LNCAP (cell line): ENCODE results near the gene CORO1C.

Experiments used
- TF ChIP-seq, protein P1 (sequence below): fragments of 450-650 bp; IDR thresholded peaks from 2 replicates; pipeline ENCODE4 v1.5.1; 2017; ENCODE audit warnings: mild to moderate bottlenecking

CORO1C gene

DNA sequence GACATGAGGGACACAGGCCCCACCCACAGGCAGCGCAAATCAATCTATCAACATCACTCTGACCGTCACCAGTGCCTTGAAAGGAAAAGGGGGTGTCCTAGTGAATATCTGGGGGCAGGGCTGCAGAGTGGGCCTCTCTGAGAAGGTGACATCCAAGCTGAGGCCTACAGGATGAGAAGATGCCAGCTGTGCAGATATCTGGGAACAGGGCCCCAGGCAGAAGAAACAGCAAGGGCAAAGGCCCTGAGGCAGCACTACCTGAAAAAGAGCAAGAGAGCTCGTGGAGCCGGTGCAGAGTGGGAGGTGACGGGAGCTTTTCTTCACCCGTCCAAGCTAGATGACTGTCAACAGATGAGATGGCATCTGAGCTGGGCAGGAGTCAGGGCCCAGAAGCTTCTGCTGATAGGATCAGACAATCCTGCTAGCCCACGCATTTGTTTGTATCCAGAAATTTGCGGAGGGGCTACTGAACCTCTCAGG is 120.9 kb downstream of the CORO1C start:
- TF ChIP-seq, protein P1, sequence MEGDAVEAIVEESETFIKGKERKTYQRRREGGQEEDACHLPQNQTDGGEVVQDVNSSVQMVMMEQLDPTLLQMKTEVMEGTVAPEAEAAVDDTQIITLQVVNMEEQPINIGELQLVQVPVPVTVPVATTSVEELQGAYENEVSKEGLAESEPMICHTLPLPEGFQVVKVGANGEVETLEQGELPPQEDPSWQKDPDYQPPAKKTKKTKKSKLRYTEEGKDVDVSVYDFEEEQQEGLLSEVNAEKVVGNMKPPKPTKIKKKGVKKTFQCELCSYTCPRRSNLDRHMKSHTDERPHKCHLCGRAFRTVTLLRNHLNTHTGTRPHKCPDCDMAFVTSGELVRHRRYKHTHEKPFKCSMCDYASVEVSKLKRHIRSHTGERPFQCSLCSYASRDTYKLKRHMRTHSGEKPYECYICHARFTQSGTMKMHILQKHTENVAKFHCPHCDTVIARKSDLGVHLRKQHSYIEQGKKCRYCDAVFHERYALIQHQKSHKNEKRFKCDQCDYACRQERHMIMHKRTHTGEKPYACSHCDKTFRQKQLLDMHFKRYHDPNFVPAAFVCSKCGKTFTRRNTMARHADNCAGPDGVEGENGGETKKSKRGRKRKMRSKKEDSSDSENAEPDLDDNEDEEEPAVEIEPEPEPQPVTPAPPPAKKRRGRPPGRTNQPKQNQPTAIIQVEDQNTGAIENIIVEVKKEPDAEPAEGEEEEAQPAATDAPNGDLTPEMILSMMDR: no peak

DNA sequence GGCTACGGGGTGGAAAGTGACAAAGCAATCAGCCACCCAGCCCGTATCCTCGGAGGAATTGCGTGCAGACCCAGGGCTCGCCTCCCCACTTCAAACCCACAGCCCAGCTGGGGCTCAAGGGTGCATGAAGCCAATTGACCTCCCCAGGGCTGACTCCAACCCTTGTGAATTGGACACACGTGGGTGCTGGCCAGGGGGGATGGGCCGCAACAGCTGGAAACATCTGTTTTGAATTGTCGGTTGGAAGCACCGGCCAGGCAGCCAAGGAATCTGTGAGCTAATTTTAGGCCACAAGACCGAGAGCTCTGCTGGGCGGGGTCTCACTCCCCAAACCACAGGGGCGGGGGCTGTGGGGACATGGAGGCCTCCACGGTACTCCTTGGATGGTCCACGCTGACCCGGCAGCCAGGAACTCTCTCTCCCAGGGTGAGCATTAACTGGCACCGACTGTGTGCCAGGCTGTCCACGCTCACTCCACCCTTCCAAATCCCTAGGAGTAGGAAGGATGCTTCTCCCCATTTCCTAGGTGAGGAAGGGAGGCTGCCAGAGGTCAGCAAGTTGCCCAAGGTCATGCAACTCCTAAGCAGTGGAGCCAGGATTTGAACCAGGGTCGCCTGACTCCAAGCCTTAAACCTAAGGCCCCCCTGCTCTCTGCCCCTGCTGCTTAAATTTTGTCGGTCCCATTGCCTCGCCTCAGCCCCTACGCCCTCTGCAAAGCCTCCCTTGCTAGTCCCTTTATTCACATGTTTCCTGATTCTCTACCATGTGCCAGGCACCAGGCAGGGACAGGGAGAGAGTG is 121.6 kb downstream of the CORO1C start:
- TF ChIP-seq, protein P1: no peak

DNA sequence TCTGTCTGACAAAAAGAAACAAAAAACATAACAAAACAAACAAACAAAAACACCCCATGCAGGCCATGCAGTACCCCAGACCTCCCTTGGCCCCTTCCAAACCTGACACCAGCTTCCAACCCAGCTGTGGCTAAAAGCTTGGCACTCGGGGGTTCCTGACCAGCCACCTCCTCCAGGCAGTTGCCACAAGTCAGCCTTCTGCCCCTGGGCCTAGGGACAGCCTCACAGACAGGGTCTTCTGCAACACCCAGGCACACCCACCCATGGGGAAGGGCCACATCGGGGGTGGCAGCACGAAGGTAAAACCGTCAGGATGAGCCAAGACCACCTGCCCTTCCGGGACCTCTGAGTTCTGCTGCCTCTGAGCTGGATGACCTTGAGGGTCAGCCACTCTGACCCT is 122.7 kb downstream of the CORO1C start:
- TF ChIP-seq, protein P1: no peak

DNA sequence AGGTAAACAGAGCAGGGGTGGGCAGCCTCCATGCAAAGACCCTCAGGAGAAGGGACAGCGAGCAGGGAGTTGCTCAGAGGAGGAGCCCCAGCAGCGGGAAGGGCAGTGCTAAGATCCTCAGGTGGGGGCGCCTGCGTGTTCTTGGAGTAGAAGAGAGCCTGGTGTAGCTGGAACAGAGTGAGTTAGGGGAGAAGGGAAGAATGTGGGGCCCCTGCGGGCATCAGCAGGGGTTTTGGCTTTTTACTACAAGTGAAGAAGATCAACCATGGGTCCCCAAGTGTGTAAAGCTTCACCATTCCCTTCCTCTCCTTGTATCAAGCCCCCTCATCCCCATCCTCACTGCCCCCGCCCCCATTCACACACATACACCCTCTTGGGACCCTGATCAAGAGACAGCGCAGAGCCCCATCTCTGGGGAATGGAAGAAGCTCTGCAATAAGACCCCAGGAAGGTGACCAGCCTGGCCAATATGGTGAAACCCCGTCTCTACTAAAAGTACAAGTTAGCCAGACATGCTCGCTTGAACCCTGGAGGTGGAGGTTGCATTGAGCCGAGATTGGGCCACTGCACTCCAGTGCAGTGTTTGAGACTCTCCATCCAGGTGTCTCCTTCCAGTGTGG is 123.2 kb downstream of the CORO1C start:
- TF ChIP-seq, protein P1: no peak

DNA sequence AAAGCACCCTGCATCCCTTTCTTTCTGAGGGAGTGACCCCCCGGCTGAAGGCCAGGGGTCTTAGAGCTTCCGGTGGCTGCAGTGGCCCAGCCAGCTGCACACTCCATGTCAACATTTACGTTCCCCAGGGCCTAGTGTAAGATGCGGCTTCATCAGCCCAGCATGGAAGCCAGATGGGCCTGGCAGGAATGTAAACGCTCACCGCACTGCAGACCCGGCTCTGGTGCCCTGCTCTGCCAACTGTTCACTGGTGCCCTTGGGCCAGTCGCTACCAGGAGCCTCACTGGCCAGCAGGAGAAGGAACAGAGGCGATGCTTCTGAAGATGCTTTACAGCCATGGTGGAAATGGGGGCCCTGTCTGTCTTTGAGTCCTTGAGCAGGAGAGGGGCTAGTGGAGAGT is 124.8 kb downstream of the CORO1C start:
- TF ChIP-seq, protein P1: no peak

DNA sequence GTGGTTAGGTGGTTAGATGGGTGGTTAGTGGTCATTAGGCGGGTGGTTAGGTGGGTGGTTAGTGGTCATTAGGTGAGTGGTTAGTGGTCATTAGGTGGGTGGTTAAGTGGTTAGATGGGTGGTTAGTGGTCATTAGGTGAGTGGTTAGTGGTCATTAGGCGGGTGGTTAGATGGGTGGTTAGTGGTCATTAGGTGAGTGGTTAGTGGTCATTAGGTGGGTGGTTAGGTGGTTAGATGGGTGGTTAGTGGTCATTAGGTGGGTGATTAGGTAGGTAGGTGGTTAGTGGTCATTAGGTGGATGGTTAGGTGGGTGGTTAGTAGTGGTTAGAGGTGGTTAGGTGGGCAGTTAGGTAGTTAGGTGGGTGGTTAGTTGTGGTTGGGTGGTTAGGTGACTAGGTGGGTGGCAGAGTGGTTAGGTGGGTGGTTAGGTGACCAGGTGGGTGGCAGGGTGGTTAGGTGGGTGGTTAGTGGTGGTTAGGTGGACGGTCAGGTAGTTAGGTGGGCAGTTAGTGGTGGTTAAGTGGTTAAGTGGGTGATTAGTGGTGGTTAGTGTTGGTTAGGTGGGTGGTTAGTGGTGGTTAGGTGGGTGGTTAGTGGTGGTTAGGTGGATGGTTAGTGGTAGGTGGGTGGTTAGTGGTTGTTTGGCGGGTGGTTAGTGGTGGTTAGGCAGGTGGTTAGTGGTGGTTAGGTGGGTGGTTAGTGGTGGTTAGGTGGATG is 125.5 kb downstream of the CORO1C start:
- TF ChIP-seq, protein P1: no peak

DNA sequence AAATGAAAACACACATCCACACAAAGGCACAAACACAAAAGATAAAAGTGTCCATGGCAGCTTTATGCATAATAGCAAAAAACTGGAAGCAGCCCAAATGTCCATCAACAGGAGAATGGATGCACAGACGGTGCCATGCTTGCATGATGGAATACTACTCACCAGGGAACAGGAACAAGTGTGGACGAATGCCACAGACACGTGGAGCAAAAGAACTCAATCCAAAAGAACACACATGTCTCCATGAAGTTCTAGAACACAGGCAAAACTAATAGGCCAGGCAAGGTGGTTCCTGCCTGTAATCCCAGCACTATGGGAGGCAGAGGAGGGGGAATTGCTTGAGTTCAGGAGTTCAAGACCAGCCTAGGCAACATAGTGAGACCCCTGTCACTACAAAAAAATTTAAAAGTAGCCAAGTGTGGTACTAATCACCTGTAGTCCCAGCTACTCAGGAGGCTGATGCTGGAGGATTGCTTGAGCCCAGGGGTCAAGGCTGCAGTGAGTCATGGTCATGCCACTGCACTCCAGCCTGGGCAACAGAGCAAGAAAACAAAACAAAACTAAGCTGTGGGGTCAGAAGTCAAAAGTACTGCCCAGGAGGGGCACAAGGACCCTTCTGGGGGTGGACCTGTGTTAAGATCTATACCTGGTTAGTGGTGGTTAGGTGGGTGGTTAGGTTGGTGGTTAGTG is 126.2 kb downstream of the CORO1C start:
- TF ChIP-seq, protein P1: no peak
